Spinal cord (tissue), 10 donors: ENCODE results near the gene USP13. TPM values are rescaled to one million over a fixed set of nuclear protein-coding genes. Genes with fewer than 3 reads are reported as not detected.
A peak's percentile ranks its signal among the peaks of the same experiment; 100 is the strongest.

Source experiments
- DNase-seq, 6 donors: peaks; one replicate each; pipeline versions ENCODE4 v3.0.0 to v3.0.0-alpha.2; 2013 to 2015; ENCODE audit warnings: low spot score in 6 of 6, low read depth in 4 of 6
- H3K27ac ChIP-seq: one replicate; pipeline ENCODE4 v1.5.1; 2013; ENCODE audit warnings: low read depth, low read length, control low read depth
- H3K27me3 ChIP-seq: one replicate; pipeline ENCODE4 v1.6.1; 2013; ENCODE audit warnings: low read length; ENCODE audit not compliant: control insufficient read depth, insufficient read depth
- H3K36me3 ChIP-seq: one replicate; pipeline ENCODE4 v1.6.1; 2013; ENCODE audit warnings: low read length; ENCODE audit not compliant: control insufficient read depth, insufficient read depth
- H3K4me1 ChIP-seq: one replicate; pipeline ENCODE4 v1.6.1; 2013; ENCODE audit warnings: low read length; ENCODE audit not compliant: control insufficient read depth, insufficient read depth
- H3K4me3 ChIP-seq: one replicate; pipeline ENCODE4 v1.5.1; 2013; ENCODE audit warnings: low read depth, low read length, control low read depth
- H3K9me3 ChIP-seq: one replicate; pipeline ENCODE4 v1.6.1; 2013; ENCODE audit warnings: low read length; ENCODE audit not compliant: control insufficient read depth, insufficient read depth
- WGBS: methylation state at CpG from one replicate; pipeline ENCODE4 v1.1.5; 2013; ENCODE audit warnings: missing lambda C conversion rate; ENCODE audit not compliant: insufficient coverage; 5-methylcytosine and 5-hydroxymethylcytosine counted together
- polyA plus RNA-seq, 2 donors: library from polyadenylated mRNA; unstranded; fragments of 120-200 nt; gene quantifications; one replicate each; pipeline ENCODE4 v1.2.1, GENCODE V29; 2013; ENCODE audit not compliant: insufficient read length in 2 of 2
- total RNA-seq, 2 donors: library from RNA; depleted of rRNA in 1 of 2; stranded (reverse); fragments of 120-200 nt in 1 of 2; fragments of >200 nt in 1 of 2; gene quantifications; one replicate each; pipeline versions ENCODE4 v1.2.3 to v1.2.4, GENCODE V29; 2013 to 2014
- donor health status: healthy.

Gene USP13
- total and polyA plus RNA-seq, 4 donors: 10.4 to 14.4 (median 13.7) TPM

GRCh38 chr3:179653096-179653797, 407 bp downstream of the USP13 start:
- H3K36me3 ChIP-seq: no peaks in the 10 kb centered on the region
- WGBS: under 1% methylated on average over 77 of the region's 77 CpGs
- H3K9me3 ChIP-seq: no peaks in the 10 kb centered on the region

GRCh38 chr3:179655236-179655635, 2.4 kb downstream of the USP13 start:
- Histone ChIP-seq H3K27ac (no peak overlapping the region), H3K4me3 (no peak overlapping the region), H3K4me1 (peaks cover 11% of the 10 kb centered on the region), H3K9me3 (no peaks in the 10 kb centered on the region), H3K36me3 (no peaks in the 10 kb centered on the region), H3K27me3 (no peaks in the 10 kb centered on the region)
- WGBS: no CpG with 5 or more reads among the region's 2 CpGs
- no peak for DNase-seq

More at GRCh38 chr3:179653096-179653797, 407 bp downstream of the USP13 start:
- H3K27me3 ChIP-seq: no peaks in the 10 kb centered on the region
- peak overlapping the region; percentile 94 for H3K27ac ChIP-seq
- DNase-seq: peak; percentile 42 to 91 (median 60)
- peak overlapping the region; percentile 75 for H3K4me3 ChIP-seq
- peaks cover 11% of the 10 kb centered on the region for H3K4me1 ChIP-seq

GRCh38 chr3:179658606-179659005, 5.8 kb downstream of the USP13 start:
- Histone ChIP-seq H3K27me3 (no peaks in the 10 kb centered on the region), H3K36me3 (no peaks in the 10 kb centered on the region), H3K4me1 (peaks cover 10% of the 10 kb centered on the region), H3K27ac (no peak overlapping the region), H3K9me3 (no peaks in the 10 kb centered on the region), H3K4me3 (no peak overlapping the region)
- WGBS: 100% methylated on average over 1 of the region's 2 CpGs
- DNase-seq: peak in 1 of 6 donors; percentile 15

- no peak overlapping the region for H3K27ac ChIP-seq
- H3K4me1 ChIP-seq: no peaks in the 10 kb centered on the region
- H3K36me3 ChIP-seq: no peaks in the 10 kb centered on the region
- DNase-seq: no peak
- no CpG with 5 or more reads among the region's 3 CpGs for WGBS
- no peaks in the 10 kb centered on the region for H3K9me3 ChIP-seq
- no peak overlapping the region for H3K4me3 ChIP-seq
- H3K27me3 ChIP-seq: no peaks in the 10 kb centered on the region
Measured at GRCh38 chr3:179660872-179661271, 8.0 kb downstream of the USP13 start.

GRCh38 chr3:179661777-179662176, 8.9 kb downstream of the USP13 start:
- Histone ChIP-seq H3K36me3 (no peaks in the 10 kb centered on the region), H3K4me1 (peaks cover 7% of the 10 kb centered on the region), H3K9me3 (no peaks in the 10 kb centered on the region), H3K27me3 (no peaks in the 10 kb centered on the region), H3K27ac (no peak overlapping the region), H3K4me3 (no peak overlapping the region)
- DNase-seq: no peak
- 75% methylated on average over 3 of the region's 4 CpGs for WGBS

GRCh38 chr3:179663093-179663492, 10.3 kb downstream of the USP13 start:
- 0% methylated on average over 1 of the region's 1 CpG for WGBS
- H3K36me3 ChIP-seq: no peaks in the 10 kb centered on the region
- no peak for DNase-seq
- no peaks in the 10 kb centered on the region for H3K27me3 ChIP-seq
- peaks cover 11% of the 10 kb centered on the region for H3K4me1 ChIP-seq
- no peaks in the 10 kb centered on the region for H3K9me3 ChIP-seq
- no peak overlapping the region for H3K27ac ChIP-seq
- H3K4me3 ChIP-seq: no peak overlapping the region

- no peak for DNase-seq
- Histone ChIP-seq H3K27ac (no peak overlapping the region), H3K4me3 (no peak overlapping the region), H3K36me3 (no peaks in the 10 kb centered on the region), H3K4me1 (peaks cover 11% of the 10 kb centered on the region), H3K27me3 (no peaks in the 10 kb centered on the region), H3K9me3 (no peaks in the 10 kb centered on the region)
- WGBS: 56% methylated on average over 1 of the region's 1 CpG
Measured at GRCh38 chr3:179666030-179666429, 13.2 kb downstream of the USP13 start.

- Histone ChIP-seq H3K4me1 (peaks cover 11% of the 10 kb centered on the region), H3K4me3 (no peak overlapping the region), H3K27ac (no peak overlapping the region), H3K9me3 (no peaks in the 10 kb centered on the region), H3K27me3 (no peaks in the 10 kb centered on the region), H3K36me3 (no peaks in the 10 kb centered on the region)
- 23% methylated on average over 7 of the region's 8 CpGs for WGBS
- peak in 5 of 6 donors; percentile 42 to 93 (median 68) for DNase-seq
Measured at GRCh38 chr3:179666436-179667035, 13.7 kb downstream of the USP13 start.

- no peaks in the 10 kb centered on the region for H3K9me3 ChIP-seq
- no peak for DNase-seq
- H3K27me3 ChIP-seq: no peaks in the 10 kb centered on the region
- H3K4me1 ChIP-seq: peaks cover 11% of the 10 kb centered on the region
- no CpG with 5 or more reads among the region's 1 CpG for WGBS
- H3K36me3 ChIP-seq: no peaks in the 10 kb centered on the region
- no peak overlapping the region for H3K4me3 ChIP-seq
- no peak overlapping the region for H3K27ac ChIP-seq
Measured at GRCh38 chr3:179668429-179668828, 15.6 kb downstream of the USP13 start.

GRCh38 chr3:179670311-179670710, 17.5 kb downstream of the USP13 start:
- 90% methylated on average over 8 of the region's 8 CpGs for WGBS
- H3K4me1 ChIP-seq: peaks cover 11% of the 10 kb centered on the region
- H3K4me3 ChIP-seq: no peak overlapping the region
- no peaks in the 10 kb centered on the region for H3K36me3 ChIP-seq
- H3K27ac ChIP-seq: no peak overlapping the region
- H3K9me3 ChIP-seq: no peaks in the 10 kb centered on the region
- no peak for DNase-seq
- H3K27me3 ChIP-seq: no peaks in the 10 kb centered on the region
